RPMI8226 (cell line): ENCODE results near the gene RPGR.

ENCODE experiments used
- DNase-seq: peaks from one replicate; pipeline ENCODE4 v3.0.0-alpha.2; 2015

Gene RPGR

DNA sequence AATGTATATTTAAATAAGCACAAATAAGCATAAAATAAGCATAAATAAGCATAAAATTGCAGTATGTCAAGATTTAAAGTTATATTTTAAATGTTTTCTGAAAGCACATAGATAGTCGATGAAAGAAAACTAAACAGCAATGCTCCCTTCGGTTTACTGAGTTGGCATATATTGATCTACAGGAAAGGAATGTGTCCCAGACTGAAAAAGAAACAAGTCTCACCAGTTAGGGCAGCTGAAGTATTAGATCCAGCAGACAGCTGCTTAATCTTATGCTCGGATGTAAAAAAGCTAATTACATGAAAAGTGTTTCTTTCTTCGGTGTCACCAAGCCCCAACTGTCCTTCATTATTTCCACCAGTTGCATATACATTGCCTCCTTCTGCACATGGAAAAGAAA is 8.7 kb downstream of the RPGR start:
- DNase-seq: no peak

GRCh38 chrX:38318196-38318595 is 9.1 kb downstream of the RPGR start:
- DNase-seq: no peak

- no peak for DNase-seq
Observed at GRCh38 chrX:38315186-38315585, 12.1 kb downstream of the RPGR start.

GRCh38 chrX:38313190-38313589 is 14.1 kb downstream of the RPGR start:
- no peak for DNase-seq

GRCh38 chrX:38312436-38312835 is 14.9 kb downstream of the RPGR start:
- DNase-seq: no peak

GRCh38 chrX:38311743-38312142 is 15.6 kb downstream of the RPGR start:
- DNase-seq: no peak

- DNase-seq: no peak
Observed at GRCh38 chrX:38305971-38306370, 21.3 kb downstream of the RPGR start.

- DNase-seq: no peak
Observed at GRCh38 chrX:38304010-38304409, 23.3 kb downstream of the RPGR start.

GRCh38 chrX:38293741-38294140 is 33.6 kb downstream of the RPGR start:
- no peak for DNase-seq

- no peak for DNase-seq
Observed at GRCh38 chrX:38287674-38288073, 39.6 kb downstream of the RPGR start.

DNA sequence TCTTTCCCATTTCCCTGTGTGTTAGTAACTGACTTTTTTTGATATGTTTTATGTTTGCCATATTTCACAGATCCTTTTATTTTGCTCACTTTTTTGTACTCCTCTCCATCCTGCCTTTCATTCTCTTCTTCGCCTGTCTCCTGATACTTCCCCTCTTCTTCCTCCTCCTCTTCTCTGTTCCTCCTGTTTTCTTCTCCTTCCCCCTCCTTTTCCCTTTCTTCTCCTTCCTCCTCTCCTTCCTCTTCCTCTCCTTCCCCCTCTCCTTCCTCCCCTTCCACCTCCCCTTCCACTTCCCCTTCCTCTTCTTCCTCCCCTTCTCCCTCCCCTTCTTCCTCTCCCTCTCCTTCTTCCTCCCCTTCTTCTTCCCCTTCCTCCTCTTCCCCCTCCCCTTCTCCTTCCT is 41.7 kb downstream of the RPGR start:
- no peak for DNase-seq

DNA sequence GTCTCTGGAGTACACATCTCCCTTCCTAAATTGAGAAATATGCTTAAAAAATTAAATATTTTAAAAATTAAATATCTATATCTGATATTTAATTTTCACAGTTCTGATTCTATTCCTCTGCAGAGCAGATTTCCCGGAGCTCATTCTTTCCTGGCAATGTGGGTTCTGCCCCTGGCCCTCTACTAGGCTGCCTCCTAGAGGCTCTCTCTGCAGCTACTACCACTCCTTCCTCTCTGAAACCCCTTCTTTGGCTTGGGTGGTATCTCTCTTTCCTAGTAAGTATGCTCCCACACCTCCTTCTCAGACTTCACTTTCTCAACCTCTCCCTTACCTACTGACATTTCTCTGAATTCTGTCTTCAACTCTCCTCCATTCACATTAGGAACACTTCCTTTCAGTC is 45.3 kb downstream of the RPGR start:
- no peak for DNase-seq

GRCh38 chrX:38279188-38279587 is 48.1 kb downstream of the RPGR start:
- DNase-seq: no peak

DNA sequence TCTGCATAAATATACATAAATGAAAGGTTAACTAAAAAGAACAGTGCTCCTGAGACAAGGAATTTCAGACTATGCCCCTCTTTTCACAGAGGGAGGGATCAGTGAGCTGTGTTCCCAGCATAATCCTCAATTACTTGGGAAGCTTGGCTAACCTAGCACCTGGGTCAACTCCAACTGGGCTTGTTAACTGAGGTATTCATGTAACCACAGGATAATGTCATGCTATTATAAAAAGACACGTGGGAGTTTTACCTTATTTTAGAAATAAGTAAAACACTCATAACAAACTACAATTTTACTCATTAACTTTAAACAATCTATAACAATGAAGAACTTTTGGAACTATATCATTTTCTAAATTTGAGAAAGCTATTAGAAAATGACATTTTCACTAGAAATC is 48.6 kb downstream of the RPGR start:
- DNase-seq: no peak

DNA sequence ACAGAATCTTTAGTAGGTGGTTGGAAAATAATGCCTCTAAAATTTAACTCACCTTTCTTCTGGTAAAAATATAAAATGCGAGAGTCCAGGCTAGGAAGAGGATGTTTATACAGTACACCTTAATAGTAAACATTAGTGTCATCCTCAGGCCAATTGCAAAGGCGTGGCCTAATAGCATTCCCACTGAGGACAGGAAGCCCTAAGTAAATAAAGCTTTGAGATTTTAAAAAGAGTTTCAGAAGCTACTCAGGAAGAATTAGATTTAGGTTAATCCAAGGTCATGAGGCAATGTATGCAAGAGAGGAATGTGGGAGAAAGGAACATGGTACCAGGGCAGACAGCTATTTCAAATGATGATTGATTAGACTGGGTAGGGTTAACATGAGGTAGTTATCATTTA is 49.5 kb downstream of the RPGR start:
- DNase-seq: no peak

- DNase-seq: no peak
Observed at GRCh38 chrX:38277136-38277535, 50.2 kb downstream of the RPGR start.

GRCh38 chrX:38276089-38276488 is 51.2 kb downstream of the RPGR start:
- DNase-seq: no peak

GRCh38 chrX:38275615-38276014 is 51.7 kb downstream of the RPGR start:
- DNase-seq: no peak

GRCh38 chrX:38273453-38273852 is 53.9 kb downstream of the RPGR start:
- DNase-seq: no peak

GRCh38 chrX:38271154-38271716 is 56.1 kb downstream of the RPGR start:
- no peak for DNase-seq

DNA sequence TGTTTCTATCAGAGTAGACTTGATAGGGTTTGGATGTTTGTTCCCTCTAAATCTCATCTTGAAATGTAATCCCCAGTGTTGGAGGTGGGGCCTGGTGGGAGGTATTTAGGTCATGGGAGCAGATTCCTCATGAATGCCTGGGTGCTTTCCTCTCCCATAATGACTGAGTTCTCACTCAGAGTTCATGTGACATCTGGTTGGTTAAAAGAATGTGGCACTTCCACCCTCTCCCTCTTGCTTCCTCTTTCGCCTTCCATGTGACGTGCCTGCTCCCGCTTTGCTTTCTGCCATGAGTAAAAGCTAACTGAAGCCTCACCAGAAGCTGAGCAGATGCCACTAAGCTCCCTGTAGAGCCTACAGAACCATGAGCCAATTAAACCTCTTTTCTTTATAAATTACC is 59.3 kb downstream of the RPGR start:
- no peak for DNase-seq

- DNase-seq: no peak
Observed at GRCh38 chrX:38262715-38263620, 64.3 kb downstream of the RPGR start.

- DNase-seq: peak; percentile 17
Observed at GRCh38 chrX:38260231-38260630, 67.1 kb downstream of the RPGR start.

GRCh38 chrX:38256019-38256418 is 71.3 kb downstream of the RPGR start:
- DNase-seq: no peak

DNA sequence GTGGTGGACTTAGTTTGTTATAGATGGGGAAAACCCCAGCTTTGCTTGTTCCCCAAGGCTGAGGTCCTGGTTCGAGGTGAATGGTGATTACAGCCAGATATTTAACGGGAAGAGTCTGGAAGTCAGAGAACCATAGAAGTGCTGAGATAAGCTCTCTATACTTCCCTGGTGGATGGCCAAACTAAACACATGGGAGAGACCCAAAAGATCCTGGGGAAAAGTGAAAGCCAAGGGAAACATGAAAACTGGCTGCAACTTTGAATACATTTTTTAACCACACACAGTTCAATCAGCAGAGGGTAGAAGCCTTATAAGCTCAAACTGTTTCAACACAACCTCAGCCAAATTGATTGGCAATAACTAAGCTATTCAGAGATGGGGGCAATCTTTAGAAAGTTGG is 77.3 kb downstream of the RPGR start:
- DNase-seq: no peak
